Measurements from ENCODE around the gene TYK2.
A peak's percentile ranks its signal among the peaks of the same experiment; 100 is the strongest.
"Not testable (repeated sequence)": the region's sequence is repeated elsewhere in the genome, so short reads cannot be mapped to it uniquely, and the experiment has no call there.

Gene TYK2

GRCh38 chr19:10408511-10409283 lies 28.3 kb upstream of the TYK2 start:
- peak in 1 of 2 donors; percentile 63 for DNase-seq (ENCODE audit: low read depth in 2 of 2)

- no peak for DNase-seq (ENCODE audit: low read depth in 2 of 2)
Measured at GRCh38 chr19:10407096-10407495, 26.7 kb upstream of the TYK2 start.

DNA sequence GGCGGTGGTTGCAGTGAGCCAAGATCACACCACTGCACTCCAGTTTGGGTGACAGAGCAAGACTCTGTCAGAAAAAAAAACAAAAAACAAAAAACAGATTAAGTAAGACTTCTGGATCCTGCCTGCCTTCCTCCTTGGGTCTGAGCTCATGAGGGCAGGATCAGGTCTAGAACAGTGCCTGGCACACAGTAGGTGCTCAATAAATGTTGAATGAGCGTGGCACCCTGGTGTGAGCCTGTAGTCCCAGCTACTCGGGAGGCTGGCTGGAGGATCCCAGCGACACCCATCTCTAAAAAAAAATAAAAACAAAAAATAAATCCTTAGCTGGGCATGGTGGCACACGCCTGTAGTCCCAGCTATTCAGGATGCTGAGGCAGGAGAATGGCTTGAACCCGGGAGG lies 25.8 kb upstream of the TYK2 start:
- no peak for DNase-seq (ENCODE audit: low read depth in 2 of 2)

DNA sequence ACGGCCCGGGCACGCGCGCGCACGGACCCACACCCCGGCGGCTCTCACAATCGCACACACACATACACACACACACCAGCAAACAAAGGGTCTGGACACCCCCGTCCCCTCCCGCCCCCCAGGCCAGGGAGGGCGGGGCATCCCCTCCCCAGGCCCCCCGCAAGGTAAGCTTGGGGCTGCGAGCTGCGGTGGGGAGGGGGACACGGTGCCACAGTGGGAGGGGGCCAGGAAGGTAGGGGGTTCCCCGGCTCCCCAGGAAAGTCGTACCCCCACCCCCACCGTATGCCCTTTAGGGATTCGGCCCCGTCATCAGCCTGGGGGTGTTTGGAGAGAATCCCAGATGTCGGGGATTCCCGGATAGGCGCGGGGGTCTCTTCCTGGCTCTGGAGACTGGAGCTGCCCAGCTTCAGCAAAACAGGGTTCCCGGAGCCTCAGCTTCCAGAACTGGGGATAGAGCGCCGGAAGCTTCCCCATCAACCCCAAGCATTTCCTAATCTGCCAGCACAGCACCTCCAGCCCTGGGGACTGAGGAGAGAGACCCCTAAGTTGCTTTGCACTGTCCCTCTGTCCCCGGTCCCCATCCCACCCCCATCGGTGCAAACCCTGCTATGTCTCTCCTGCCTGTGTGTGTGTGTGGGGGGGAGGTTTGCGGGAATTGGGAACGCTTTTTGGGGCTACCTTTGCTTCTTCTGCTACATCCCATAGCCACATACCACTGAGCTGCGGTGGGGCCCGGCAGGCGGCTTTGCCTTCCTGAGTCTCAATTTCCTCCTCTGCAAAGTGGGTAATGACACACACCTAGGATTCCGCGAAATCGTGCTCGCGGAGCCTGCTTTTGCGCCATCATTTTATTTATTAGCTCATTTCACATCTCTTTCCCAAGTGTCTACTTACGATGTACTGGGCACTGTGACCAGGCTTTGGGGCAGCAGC lies 24.8 kb upstream of the TYK2 start:
- peak in 1 of 2 donors; percentile 60 for DNase-seq (ENCODE audit: low read depth in 2 of 2)

- peak; percentile 97 to 99 for DNase-seq (ENCODE audit: low read depth in 2 of 2)
Measured at GRCh38 chr19:10403137-10404021, 23.0 kb upstream of the TYK2 start, which contains the start of gene CDC37. Gene CDC37, minus strand, starts transcription at chr19:10403542. Its CDS starts 63 bp downstream, at chr19:10403479.

- DNase-seq (ENCODE audit: low read depth in 2 of 2), result no peak
Measured at GRCh38 chr19:10402441-10403038, 22.2 kb upstream of the TYK2 start.

GRCh38 chr19:10399878-10400277 lies 19.5 kb upstream of the TYK2 start:
- no peak for DNase-seq (ENCODE audit: low read depth in 2 of 2)

- DNase-seq (ENCODE audit: low read depth in 2 of 2), result not testable (repeated sequence)
Measured at GRCh38 chr19:10399340-10399739, 19.0 kb upstream of the TYK2 start.

- no peak for DNase-seq (ENCODE audit: low read depth in 2 of 2)
Measured at GRCh38 chr19:10398819-10399218, 18.4 kb upstream of the TYK2 start.

- DNase-seq (ENCODE audit: low read depth in 2 of 2), result no peak
Measured at GRCh38 chr19:10395917-10396316, 15.5 kb upstream of the TYK2 start.

- DNase-seq (ENCODE audit: low read depth in 2 of 2), result no peak
Measured at GRCh38 chr19:10395436-10395835, 15.1 kb upstream of the TYK2 start.

GRCh38 chr19:10395003-10395402 lies 14.6 kb upstream of the TYK2 start:
- DNase-seq (ENCODE audit: low read depth in 2 of 2), result no peak

DNA sequence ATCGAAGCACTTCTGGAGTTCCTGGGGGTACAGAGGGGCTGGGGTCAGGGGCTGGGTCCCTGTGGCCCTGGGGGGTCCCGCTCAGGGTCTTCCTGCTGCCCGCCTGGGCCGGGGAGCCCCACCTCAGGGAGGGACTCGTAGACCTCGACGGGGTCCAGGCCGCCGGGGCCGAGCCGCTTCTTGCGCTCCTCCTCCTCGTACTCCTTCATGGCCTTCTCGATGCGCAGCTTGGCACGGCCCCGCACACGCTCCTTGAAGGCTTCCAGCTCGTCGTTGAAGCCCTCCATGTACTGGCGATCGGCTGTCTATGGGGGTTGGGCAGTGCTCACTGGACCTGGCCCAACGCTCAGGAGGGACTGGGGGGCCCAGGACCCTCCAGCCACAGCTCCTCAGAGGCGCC lies 12.8 kb upstream of the TYK2 start:
- DNase-seq (ENCODE audit: low read depth in 2 of 2), result no peak

- DNase-seq (ENCODE audit: low read depth in 2 of 2), result no peak
Measured at GRCh38 chr19:10392120-10392519, 11.7 kb upstream of the TYK2 start.

GRCh38 chr19:10390652-10391286 lies 10.4 kb upstream of the TYK2 start:
- no peak for DNase-seq (ENCODE audit: low read depth in 2 of 2)

DNA sequence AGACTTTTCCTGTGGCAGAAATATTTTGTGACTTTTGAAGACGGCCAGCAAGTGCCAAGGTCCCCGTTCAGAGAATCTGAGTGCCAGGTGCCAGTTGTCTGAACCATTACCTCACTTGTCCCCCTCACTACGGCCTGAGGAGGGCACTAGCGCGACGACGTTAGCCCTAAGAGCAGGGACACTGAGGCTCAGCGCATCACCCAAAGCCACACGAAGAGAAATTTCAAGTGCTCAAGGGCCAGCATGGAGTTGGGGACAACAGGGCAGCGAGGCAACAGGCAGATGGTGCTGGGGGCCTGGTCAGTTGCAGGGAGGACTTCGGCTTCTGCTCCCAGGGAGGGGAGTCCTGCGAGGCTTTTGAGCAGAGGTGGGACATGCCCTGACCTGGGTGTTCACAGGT lies 9.5 kb upstream of the TYK2 start:
- no peak for DNase-seq (ENCODE audit: low read depth in 2 of 2)

DNA sequence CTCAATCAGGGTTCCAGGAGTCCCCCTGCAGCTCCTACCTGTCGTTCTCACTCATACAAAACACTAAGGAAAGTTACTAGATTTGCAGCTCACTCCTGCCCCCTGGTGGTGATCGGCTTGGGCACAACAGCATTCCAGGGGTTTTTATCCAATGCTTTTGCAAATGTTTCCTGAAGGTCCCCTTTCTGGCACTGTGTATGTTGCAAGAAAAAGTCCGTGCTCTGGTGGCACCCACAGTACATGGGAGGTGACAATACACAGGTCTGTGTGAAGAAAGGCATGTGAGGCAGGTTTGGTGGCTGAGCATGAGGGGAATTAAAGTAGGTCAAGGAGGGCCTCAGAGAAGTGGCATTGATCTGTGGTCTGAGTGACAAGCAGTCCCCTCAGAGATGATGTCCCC lies 8.6 kb upstream of the TYK2 start:
- DNase-seq (ENCODE audit: low read depth in 2 of 2), result peak; percentile 69 to 72

GRCh38 chr19:10384580-10384979 lies 4.2 kb upstream of the TYK2 start:
- DNase-seq (ENCODE audit: low read depth in 2 of 2), result no peak

- DNase-seq (ENCODE audit: low read depth in 2 of 2), result not testable (repeated sequence)
Measured at GRCh38 chr19:10383223-10383499, 2.8 kb upstream of the TYK2 start.

- no peak for DNase-seq (ENCODE audit: low read depth in 2 of 2)
Measured at GRCh38 chr19:10379880-10380312, 476 bp downstream of the TYK2 start.

DNA sequence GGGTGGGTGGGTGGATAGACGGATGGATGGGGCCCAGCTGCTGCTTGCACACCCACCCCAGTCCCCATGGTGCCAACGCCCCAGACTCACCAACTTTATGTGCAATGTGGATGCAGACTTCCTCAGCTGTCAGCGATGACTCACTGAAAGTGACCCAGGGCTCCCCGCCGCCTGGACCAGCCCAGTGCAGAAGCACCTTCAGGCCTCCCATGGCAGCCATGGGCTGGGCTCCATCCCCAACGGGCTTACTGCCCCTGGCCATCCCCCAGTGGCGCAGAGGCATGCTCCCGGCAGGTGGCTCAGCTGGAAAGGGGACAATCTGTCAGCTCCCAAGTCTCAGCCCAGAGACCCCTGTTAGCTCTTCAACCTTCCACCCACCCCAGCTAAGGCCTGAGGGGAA lies 2.2 kb downstream of the TYK2 start:
- DNase-seq (ENCODE audit: low read depth in 2 of 2), result no peak
